HCT116 (cell line): ENCODE measurements around the gene URM1. TPM values are rescaled to one million over a fixed set of nuclear protein-coding genes. Genes with fewer than 3 reads are reported as not detected.

Source experiments
- ATAC-seq: fragments of 200-7000 bp; cut with Tn5 transposase; 2 replicates; pipeline ENCODE4 v1.9.1; 2020; ENCODE audit warnings: mild to moderate bottlenecking, moderate library complexity
- BruUV-seq: library from RNA; stranded (reverse); fragments of 400-500 nt; replicated peaks from 2 replicates; lab custom pipeline; 2021; lab: Mats Ljungman, UMichigan
- CTCF ChIA-PET: fragments of 300-600 bp; sonication (Branson Sonifier 250); formaldehyde crosslinking; loops from one replicate; lab custom pipeline; 2021; ENCODE audit warnings: antibody characterized with exemption; lab: Charles Lee
- POLR2A ChIA-PET: fragments of 300-600, 350-600 bp; sonication (Branson Sonifier 250); formaldehyde crosslinking; loops from one replicate; lab custom pipeline; 2021; ENCODE audit warnings: antibody characterized with exemption; lab: Charles Lee
- RAD21 ChIA-PET, 2 experiments: fragments of 300-600 bp; sonication (Branson Sonifier 250); formaldehyde crosslinking; loops; one replicate each; lab custom pipeline; 2023; ENCODE audit warnings: low total read pairs in 2 of 2; ENCODE audit not compliant: uncharacterized antibody in 2 of 2, unreplicated experiment in 2 of 2, low non-redundant PET in 1 of 2; lab: Charles Lee
- DNase-seq: peaks from one replicate; pipeline ENCODE4 v3.0.0-alpha.2; 2010; ENCODE audit warnings: low read depth, low spot score
- H2AFZ ChIP-seq: fragments of 200-600 bp; shearing (Covaris generic), sonication (generic); 2 replicates; pipeline ENCODE4 v1.6.1; 2017; ENCODE audit warnings: low read depth, mixed run types, mixed read lengths, antibody characterized with exemption, low read length; ENCODE audit not compliant: poor library complexity, severe bottlenecking
- H3K27ac ChIP-seq: 2 replicates; pipeline ENCODE4 v1.5.1; 2012; ENCODE audit warnings: low read depth, low read length
- H3K27me3 ChIP-seq: fragments of 200-600 bp; sonication (generic); 2 replicates; pipeline ENCODE4 v1.6.1; 2016; ENCODE audit warnings: mixed run types, low read length, mixed read lengths; ENCODE audit not compliant: insufficient read depth
- H3K36me3 ChIP-seq, 2 experiments: fragments of 200-500 bp in 1 of 2; fragments of 200-600 bp in 1 of 2; sonication (Bioruptor generic) in 1 of 2; sonication (generic) in 1 of 2; 2 replicates each; pipeline versions ENCODE4 v1.5.1 to v1.6.1; 2014 to 2016; ENCODE audit warnings: low read length in 2 of 2, inconsistent platforms in 1 of 2, mixed read lengths in 1 of 2, mixed run types in 1 of 2; ENCODE audit not compliant: insufficient read depth in 2 of 2, control insufficient read depth in 1 of 2
- H3K4me1 ChIP-seq, 2 experiments: fragments of 200-600 bp in 1 of 2; sonication (generic) in 1 of 2; 2 replicates each; pipeline versions ENCODE4 v1.5.1 to v1.6.1; 2012 to 2017; ENCODE audit warnings: low read length in 2 of 2, inconsistent platforms in 1 of 2, mild to moderate bottlenecking in 1 of 2, mixed read lengths in 1 of 2, mixed run types in 1 of 2, moderate library complexity in 1 of 2; ENCODE audit not compliant: insufficient read depth in 2 of 2, control insufficient read depth in 1 of 2
- H3K4me2 ChIP-seq: fragments of 200-600 bp; sonication (generic); 2 replicates; pipeline ENCODE4 v1.6.1; 2017; ENCODE audit warnings: mixed run types, low read length, mixed read lengths
- H3K4me3 ChIP-seq, 2 experiments: fragments of 200-600 bp in 1 of 2; sonication (generic) in 1 of 2; replicated peaks in 1 of 2; 2 replicates each; pipeline ENCODE4 v1.5.1; 2011 to 2016; ENCODE audit warnings: low read length in 2 of 2, control low read depth in 1 of 2, low read depth in 1 of 2, mild to moderate bottlenecking in 1 of 2, mixed read lengths in 1 of 2, mixed run types in 1 of 2
- H3K79me2 ChIP-seq: fragments of 200-600 bp; sonication (generic); 2 replicates; pipeline ENCODE4 v1.6.1; 2017; ENCODE audit warnings: mild to moderate bottlenecking, mixed run types, low read length, moderate library complexity, mixed read lengths; ENCODE audit not compliant: insufficient read depth
- H3K9ac ChIP-seq: fragments of 200-600 bp; sonication (generic); 2 replicates; pipeline ENCODE4 v1.6.1; 2016; ENCODE audit warnings: low read length, mixed read lengths
- H3K9me2 ChIP-seq: fragments of 200-600 bp; sonication (generic), shearing (Covaris generic); 2 replicates; pipeline ENCODE4 v1.6.1; 2017; ENCODE audit warnings: mixed run types, mild to moderate bottlenecking, moderate library complexity; ENCODE audit not compliant: insufficient read depth
- H3K9me3 ChIP-seq, 2 experiments: fragments of 200-500 bp in 1 of 2; fragments of 200-600 bp in 1 of 2; sonication (Bioruptor generic) in 1 of 2; sonication (generic) in 1 of 2; 2 replicates each; pipeline ENCODE4 v1.6.1; 2014 to 2017; ENCODE audit warnings: low read length in 2 of 2, mixed read lengths in 2 of 2, inconsistent platforms in 1 of 2, low read depth in 1 of 2, mild to moderate bottlenecking in 1 of 2, mixed run types in 1 of 2, moderate library complexity in 1 of 2; ENCODE audit not compliant: control insufficient read depth in 1 of 2, insufficient read depth in 1 of 2
- H4K20me1 ChIP-seq: fragments of 200-600 bp; sonication (generic), shearing (Covaris generic); 2 replicates; pipeline ENCODE4 v1.6.1; 2017; ENCODE audit warnings: mixed run types, mild to moderate bottlenecking, moderate library complexity; ENCODE audit not compliant: insufficient read depth
- CBX3 ChIP-seq: IDR thresholded peaks from 2 replicates; pipeline ENCODE4 v1.6.1; 2012; ENCODE audit warnings: low read depth
- CEBPB ChIP-seq: IDR thresholded peaks from 2 replicates; pipeline ENCODE4 v1.6.1; 2012; ENCODE audit warnings: low read depth
- EZH2 ChIP-seq: fragments of 200-600 bp; sonication (generic); IDR thresholded peaks from 2 replicates; pipeline ENCODE4 v1.6.1; 2017; ENCODE audit warnings: antibody characterized with exemption, mixed run types
- JUND ChIP-seq: IDR thresholded peaks from 2 replicates; pipeline ENCODE4 v1.6.1; 2012
- POLR2AphosphoS5 ChIP-seq: IDR thresholded peaks from 2 replicates; pipeline ENCODE4 v1.6.1; 2011; ENCODE audit warnings: mild to moderate bottlenecking, low read depth, low read length, moderate library complexity
- RAD21 ChIP-seq: IDR thresholded peaks from 2 replicates; pipeline ENCODE4 v1.6.1; 2012; ENCODE audit warnings: low read depth, mild to moderate bottlenecking
- REST ChIP-seq: IDR thresholded peaks from 2 replicates; pipeline ENCODE4 v1.6.1; 2012; ENCODE audit warnings: low read depth
- SIN3A ChIP-seq: IDR thresholded peaks from 2 replicates; pipeline ENCODE4 v1.6.1; 2012; ENCODE audit warnings: low read depth
- SP1 ChIP-seq: IDR thresholded peaks from 2 replicates; pipeline ENCODE4 v1.6.1; 2012; ENCODE audit warnings: low read depth
- SRF ChIP-seq: IDR thresholded peaks from 2 replicates; pipeline ENCODE4 v1.6.1; 2012; ENCODE audit warnings: low read depth
- ZBTB33 ChIP-seq: IDR thresholded peaks from 2 replicates; pipeline ENCODE4 v1.6.1; 2011; ENCODE audit warnings: mild to moderate bottlenecking, low read length, moderate library complexity; ENCODE audit not compliant: insufficient replicate concordance; ENCODE audit errors: extremely low read depth
- ZNF274 ChIP-seq: fragments of 200-500 bp; sonication (Bioruptor generic); IDR thresholded peaks from 2 replicates; pipeline ENCODE4 v1.6.1; 2014; ENCODE audit warnings: mild to moderate bottlenecking, low read depth, low read length, inconsistent platforms
- intact Hi-C: fragments of 100-400 bp; cut with micrococcal nuclease; formaldehyde crosslinking; loops from 2 replicates; pipeline ENCODE4 v1.10.0; 2022
- total RNA-seq: library from RNA; stranded (reverse); gene quantifications from one replicate; pipeline ENCODE4 v1.2.1, GENCODE V29; 2021; ENCODE audit not compliant: unreplicated experiment

Gene URM1
- total RNA-seq, 1 experiment from 2014 or later, result 51.6 TPM

- Histone ChIP-seq H3K9me3 (no peaks in the 10 kb centered on the region), H3K9me2 (no peaks in the 10 kb centered on the region), H3K27me3 (no peaks in the 10 kb centered on the region), H3K4me3 (no peak overlapping the region), H3K27ac (no peak overlapping the region), H3K79me2 (no peaks in the 10 kb centered on the region), H3K4me2 (no peak overlapping the region), H2AFZ (no peak overlapping the region), H4K20me1 (no peaks in the 10 kb centered on the region), H3K36me3 (peaks cover 7 to 10% of the 10 kb centered on the region in 2 experiments; a peak in 3 of 4 replicates), H3K9ac (no peak overlapping the region), H3K4me1 (peaks cover 0 to 14% of the 10 kb centered on the region in 2 experiments; a peak in 2 of 4 replicates)
- ATAC-seq (no peak), DNase-seq (no peak)
- intact Hi-C loops, result no loop called here
- no TSS peak for BruUV-seq
- POLR2A ChIA-PET, result no interaction called here
- RAD21 ChIA-PET, result no interaction called here
- CTCF ChIA-PET, result no interaction called here
- TF ChIP-seq SP1, result no peak
- no peak for TF ChIP-seq RAD21
- no peak for TF ChIP-seq REST
- no peak for TF ChIP-seq POLR2AphosphoS5
- no peak for TF ChIP-seq EZH2
- no peak for TF ChIP-seq ZNF274
- TF ChIP-seq ZBTB33, result no peak
- no peak for TF ChIP-seq JUND
- TF ChIP-seq SRF, result no peak
- no peak for TF ChIP-seq CEBPB
- TF ChIP-seq CBX3, result no peak
- TF ChIP-seq SIN3A, result no peak
Measured at GRCh38 chr9:128391956-128392301, 20.8 kb downstream of the URM1 start.
